B cell (primary cell): Measurements from ENCODE around the gene CAMTA1. TPM values are rescaled to one million over a fixed set of nuclear protein-coding genes. Genes with fewer than 3 reads are reported as not detected.

Source experiments
- ATAC-seq: fragments of 200-7000 bp; cut with Tn5 transposase; one replicate; pipeline ENCODE4 v1.10.0; 2021; ENCODE audit warnings: low read depth, mild to moderate bottlenecking, moderate number of reproducible peaks, moderate library complexity
- CTCF ChIA-PET: fragments of 350-600 bp; sonication (Branson Sonifier 250); formaldehyde crosslinking; loops from one replicate; lab custom pipeline; 2021; ENCODE audit warnings: antibody characterized with exemption, inconsistent platforms; lab: Charles Lee
- POLR2A ChIA-PET: fragments of 350-600 bp; sonication (Branson Sonifier 250); formaldehyde crosslinking; loops from one replicate; lab custom pipeline; 2021; ENCODE audit warnings: antibody characterized with exemption; lab: Charles Lee
- DNase-seq: peaks from one replicate; pipeline ENCODE4 v3.0.0; 2013
- H2AFZ ChIP-seq: 2 replicates; pipeline ENCODE4 v1.6.1; 2012; ENCODE audit warnings: mild to moderate bottlenecking, low read depth, low read length; ENCODE audit not compliant: insufficient read depth, poor library complexity, severe bottlenecking
- H3K27ac ChIP-seq, 2 donors: 1 replicate in 1 of 2; 2 replicates in 1 of 2; pipeline ENCODE4 v1.5.1; 2012 to 2013; ENCODE audit warnings: low read length in 2 of 2, mild to moderate bottlenecking in 2 of 2, moderate library complexity in 1 of 2
- H3K27me3 ChIP-seq, 4 experiments: fragments of 200-600 bp in 1 of 4; sonication (generic) in 1 of 4; replicated peaks in 1 of 4; 1 replicate in 2 of 4; 2 replicates in 2 of 4; pipeline versions ENCODE4 v1.6.1 to v1.7.0; 2013 to 2016; ENCODE audit warnings: low read length in 3 of 4, mild to moderate bottlenecking in 2 of 4, mixed read lengths in 1 of 4, moderate library complexity in 1 of 4; ENCODE audit not compliant: insufficient read depth in 4 of 4, control insufficient read depth in 3 of 4; ENCODE audit errors: control extremely low read depth in 1 of 4
- H3K36me3 ChIP-seq, 2 experiments: replicated peaks in 1 of 2; 1 replicate in 1 of 2; 2 replicates in 1 of 2; pipeline versions ENCODE4 v1.6.1 to v1.7.1; 2013; ENCODE audit warnings: low read length in 1 of 2; ENCODE audit not compliant: insufficient read depth in 2 of 2, control insufficient read depth in 1 of 2; ENCODE audit errors: control extremely low read depth in 1 of 2, extremely low read depth in 1 of 2
- H3K4me1 ChIP-seq, 2 donors: fragments of 200-600 bp in 1 of 2; sonication (generic) in 1 of 2; 1 replicate in 1 of 2; 2 replicates in 1 of 2; pipeline versions ENCODE4 v1.5.1 to v1.6.1; 2013 to 2017; ENCODE audit warnings: low read length in 2 of 2; ENCODE audit not compliant: control insufficient read depth in 2 of 2, insufficient read depth in 2 of 2
- H3K4me2 ChIP-seq: replicated peaks from 2 replicates; pipeline ENCODE3; 2012; ENCODE audit warnings: mild to moderate bottlenecking, low read depth, low read length; ENCODE audit not compliant: poor library complexity, severe bottlenecking
- H3K4me3 ChIP-seq, 5 experiments: fragments of 200-600 bp in 1 of 5; sonication (generic) in 1 of 5; 1 replicate in 3 of 5; 2 replicates in 2 of 5; pipeline versions ENCODE4 v1.5.1 to v1.7.0; 2011 to 2016; ENCODE audit warnings: low read length in 4 of 5, mild to moderate bottlenecking in 4 of 5, low read depth in 2 of 5, control low read depth in 1 of 5, moderate library complexity in 1 of 5; ENCODE audit not compliant: insufficient read depth in 1 of 5; ENCODE audit errors: control extremely low read depth in 1 of 5, extremely low read depth in 1 of 5
- H3K79me2 ChIP-seq: fragments of 200-600 bp; sonication (generic); one replicate; pipeline ENCODE4 v1.6.0; 2016; ENCODE audit warnings: low read length; ENCODE audit not compliant: control insufficient read depth, insufficient read depth
- H3K9ac ChIP-seq: fragments of 200-600 bp; sonication (generic); 2 replicates; pipeline ENCODE4 v1.6.1; 2017; ENCODE audit warnings: mild to moderate bottlenecking, low read length, moderate library complexity
- H3K9me3 ChIP-seq, 3 donors: one replicate each; pipeline versions ENCODE4 v1.6.1 to v1.7.1; 2013; ENCODE audit warnings: low read length in 2 of 3; ENCODE audit not compliant: control insufficient read depth in 2 of 3, insufficient read depth in 1 of 3; ENCODE audit errors: control extremely low read depth in 1 of 3
- H4K20me1 ChIP-seq: 2 replicates; pipeline ENCODE4 v1.6.0; 2012; ENCODE audit warnings: mild to moderate bottlenecking, low read length; ENCODE audit not compliant: insufficient read depth, control insufficient read depth, poor library complexity, severe bottlenecking
- H3K27ac Mint-ChIP-seq: one replicate; pipeline ENCODE4 v1.8.0; 2021; ENCODE audit warnings: mixed read lengths
- H3K27me3 Mint-ChIP-seq: one replicate; pipeline ENCODE4 v1.8.0; 2021; ENCODE audit warnings: mixed read lengths
- H3K4me1 Mint-ChIP-seq: one replicate; pipeline ENCODE4 v1.8.0; 2021; ENCODE audit warnings: mixed read lengths
- H3K4me3 Mint-ChIP-seq: one replicate; pipeline ENCODE4 v1.8.0; 2021; ENCODE audit warnings: mixed read lengths
- H3K9me3 Mint-ChIP-seq: one replicate; pipeline ENCODE4 v1.8.0; 2022; ENCODE audit warnings: mixed read lengths; ENCODE audit not compliant: insufficient read depth
- EZH2 ChIP-seq: IDR thresholded peaks from 2 replicates; pipeline ENCODE4 v1.6.1; 2012; ENCODE audit warnings: borderline replicate concordance, low read depth, mild to moderate bottlenecking, moderate library complexity, low read length; ENCODE audit not compliant: insufficient read depth, poor library complexity, severe bottlenecking
- WGBS: methylation state at CpG from one replicate; pipeline ENCODE4 v1.1.5; 2013; ENCODE audit warnings: missing lambda C conversion rate; ENCODE audit not compliant: insufficient coverage; 5-methylcytosine and 5-hydroxymethylcytosine counted together
- intact Hi-C: fragments of 100-400 bp; cut with micrococcal nuclease; formaldehyde crosslinking; loops from one replicate; pipeline ENCODE4 v1.10.0; 2022
- polyA plus RNA-seq: library from polyadenylated mRNA; depleted of rRNA; stranded (reverse); fragments of >200 nt; gene quantifications from 2 replicates; pipeline ENCODE4 v1.2.3, GENCODE V29; 2012
- total RNA-seq, 2 donors: library from RNA; stranded (reverse); fragments of 120-200 nt in 1 of 2; gene quantifications; 1 replicate in 1 of 2; 2 replicates in 1 of 2; pipeline versions ENCODE4 v1.2.3 to v1.2.4, GENCODE V29; 2013 to 2022
- TF ChIP-seq, protein P1 (sequence below): fragments of 200-600 bp; IDR thresholded peaks from one replicate; pipeline ENCODE4 v1.8.0; 2022; ENCODE audit warnings: antibody characterized with exemption, mild to moderate bottlenecking

The CAMTA1 gene
- total and polyA plus RNA-seq, 2 donors (not counting 1 experiment from before 2014, with no cell fraction given), result 42.2 to 45.7 TPM

DNA sequence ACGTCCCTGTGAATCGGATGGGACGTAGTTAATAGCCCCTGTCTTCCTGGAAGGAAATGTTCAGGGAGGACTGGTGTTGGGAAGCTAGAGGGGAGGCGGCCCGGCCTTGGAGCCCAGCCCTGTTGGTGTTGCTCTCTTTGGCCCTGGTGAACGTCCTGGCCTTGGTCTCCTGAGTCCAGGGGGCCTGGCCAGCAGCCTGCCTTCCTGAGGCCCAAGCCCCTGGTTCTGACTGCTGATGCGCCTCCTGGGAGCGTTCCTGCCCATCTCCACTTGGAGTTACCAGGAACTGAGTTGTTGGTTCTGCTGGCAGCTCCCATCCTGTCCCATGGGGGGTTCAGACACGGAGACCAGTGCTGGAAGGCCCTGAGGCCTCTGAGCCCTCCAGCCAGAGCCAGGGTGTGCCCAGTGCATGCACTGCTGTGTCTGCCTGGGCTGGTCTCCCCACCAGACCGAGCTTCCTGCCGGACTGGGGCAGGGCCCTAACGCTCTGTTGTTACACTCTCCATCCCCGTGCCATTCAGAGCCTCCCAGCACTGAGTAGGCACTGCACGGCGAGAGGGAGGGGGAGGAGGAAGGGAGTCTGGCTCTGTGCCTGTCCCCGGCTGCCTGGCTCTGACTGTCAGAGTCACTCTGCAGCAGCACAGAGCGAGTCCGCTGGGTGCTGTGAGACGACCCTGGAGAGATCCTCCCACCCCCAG is 603.4 kb downstream of the CAMTA1 start:
- DNase-seq (no peak), ATAC-seq (no peak)
- Histone ChIP-seq H3K36me3 (no peaks in the 10 kb centered on the region), H3K4me2 (no peak overlapping the region), H3K9ac (no peak overlapping the region), H3K4me1 (no peaks in the 10 kb centered on the region), H3K27ac (no peak overlapping the region), H3K9me3 (no peaks in the 10 kb centered on the region), H3K27me3 (no peaks in the 10 kb centered on the region), H4K20me1 (no peaks in the 10 kb centered on the region), H3K4me3 (no peak overlapping the region), H3K79me2 (no peaks in the 10 kb centered on the region), H2AFZ (no peak overlapping the region)
- ChIA-PET POLR2A (no interaction called here), CTCF (no interaction called here)
- TF ChIP-seq EZH2, result no peak
- TF ChIP-seq, protein P1, sequence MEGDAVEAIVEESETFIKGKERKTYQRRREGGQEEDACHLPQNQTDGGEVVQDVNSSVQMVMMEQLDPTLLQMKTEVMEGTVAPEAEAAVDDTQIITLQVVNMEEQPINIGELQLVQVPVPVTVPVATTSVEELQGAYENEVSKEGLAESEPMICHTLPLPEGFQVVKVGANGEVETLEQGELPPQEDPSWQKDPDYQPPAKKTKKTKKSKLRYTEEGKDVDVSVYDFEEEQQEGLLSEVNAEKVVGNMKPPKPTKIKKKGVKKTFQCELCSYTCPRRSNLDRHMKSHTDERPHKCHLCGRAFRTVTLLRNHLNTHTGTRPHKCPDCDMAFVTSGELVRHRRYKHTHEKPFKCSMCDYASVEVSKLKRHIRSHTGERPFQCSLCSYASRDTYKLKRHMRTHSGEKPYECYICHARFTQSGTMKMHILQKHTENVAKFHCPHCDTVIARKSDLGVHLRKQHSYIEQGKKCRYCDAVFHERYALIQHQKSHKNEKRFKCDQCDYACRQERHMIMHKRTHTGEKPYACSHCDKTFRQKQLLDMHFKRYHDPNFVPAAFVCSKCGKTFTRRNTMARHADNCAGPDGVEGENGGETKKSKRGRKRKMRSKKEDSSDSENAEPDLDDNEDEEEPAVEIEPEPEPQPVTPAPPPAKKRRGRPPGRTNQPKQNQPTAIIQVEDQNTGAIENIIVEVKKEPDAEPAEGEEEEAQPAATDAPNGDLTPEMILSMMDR, result no peak
- WGBS, result 86% methylated on average over 14 of the region's 19 CpGs
- Mint-ChIP-seq H3K4me3 (no peak overlapping the region), H3K27me3 (no peaks in the 10 kb centered on the region), H3K27ac (no peak overlapping the region), H3K9me3 (no peaks in the 10 kb centered on the region), H3K4me1 (no peaks in the 10 kb centered on the region)
- intact Hi-C loops, result no loop called here

DNA sequence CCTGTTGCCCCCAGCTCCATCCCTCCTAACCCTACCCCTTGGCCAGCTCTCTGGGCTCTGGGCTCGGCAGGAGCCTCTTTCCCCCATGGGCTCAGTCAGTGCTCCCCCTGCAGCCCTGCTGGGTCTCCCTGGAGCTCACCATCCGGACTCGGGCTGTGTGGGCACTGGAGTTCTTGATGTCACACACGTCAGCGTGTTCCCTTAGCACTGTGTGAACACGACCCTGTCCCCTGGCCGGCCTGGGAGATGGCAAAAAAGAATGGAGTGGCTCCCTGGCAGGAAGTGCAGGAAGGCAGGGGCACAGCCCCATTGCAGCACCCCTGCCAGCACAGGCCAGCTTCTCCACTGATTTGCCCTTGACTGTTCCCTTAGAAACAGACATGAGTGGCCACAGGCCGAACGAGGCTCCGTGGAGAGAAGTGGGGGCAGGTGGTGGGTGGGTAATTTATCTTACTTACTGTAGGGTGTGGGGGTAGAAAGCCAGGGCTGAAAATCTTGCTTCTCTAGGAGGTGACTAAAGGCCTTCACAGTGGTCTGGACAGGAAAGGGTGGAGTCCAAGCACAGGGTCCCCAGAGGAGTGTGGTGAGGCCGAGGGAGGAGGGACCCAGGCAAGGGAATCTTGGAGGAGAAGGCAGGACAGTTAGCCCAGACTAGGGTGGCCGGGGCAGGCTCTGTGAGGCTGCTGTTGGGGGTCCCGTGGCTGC is 604.1 kb downstream of the CAMTA1 start:
- no peaks in the 10 kb centered on the region for H4K20me1 ChIP-seq
- DNase-seq (no peak), ATAC-seq (no peak)
- no peak overlapping the region for H3K27ac ChIP-seq
- H3K9ac ChIP-seq, result no peak overlapping the region
- no peaks in the 10 kb centered on the region for H3K27me3 ChIP-seq
- Mint-ChIP-seq H3K27ac (no peak overlapping the region), H3K9me3 (no peaks in the 10 kb centered on the region), H3K4me1 (no peaks in the 10 kb centered on the region), H3K4me3 (no peak overlapping the region), H3K27me3 (no peaks in the 10 kb centered on the region)
- H3K4me3 ChIP-seq, result no peak overlapping the region
- no peaks in the 10 kb centered on the region for H3K4me1 ChIP-seq
- 68% methylated on average over 13 of the region's 13 CpGs for WGBS
- H2AFZ ChIP-seq, result no peak overlapping the region
- no peak for TF ChIP-seq EZH2
- TF ChIP-seq, protein P1, result no peak
- H3K9me3 ChIP-seq, result no peaks in the 10 kb centered on the region
- no peak overlapping the region for H3K4me2 ChIP-seq
- ChIA-PET POLR2A (no interaction called here), CTCF (no interaction called here)
- no peaks in the 10 kb centered on the region for H3K36me3 ChIP-seq
- intact Hi-C loops, result no loop called here
- H3K79me2 ChIP-seq, result no peaks in the 10 kb centered on the region
